ENCODE results near the gene NPC1L1.

Gene NPC1L1

DNA sequence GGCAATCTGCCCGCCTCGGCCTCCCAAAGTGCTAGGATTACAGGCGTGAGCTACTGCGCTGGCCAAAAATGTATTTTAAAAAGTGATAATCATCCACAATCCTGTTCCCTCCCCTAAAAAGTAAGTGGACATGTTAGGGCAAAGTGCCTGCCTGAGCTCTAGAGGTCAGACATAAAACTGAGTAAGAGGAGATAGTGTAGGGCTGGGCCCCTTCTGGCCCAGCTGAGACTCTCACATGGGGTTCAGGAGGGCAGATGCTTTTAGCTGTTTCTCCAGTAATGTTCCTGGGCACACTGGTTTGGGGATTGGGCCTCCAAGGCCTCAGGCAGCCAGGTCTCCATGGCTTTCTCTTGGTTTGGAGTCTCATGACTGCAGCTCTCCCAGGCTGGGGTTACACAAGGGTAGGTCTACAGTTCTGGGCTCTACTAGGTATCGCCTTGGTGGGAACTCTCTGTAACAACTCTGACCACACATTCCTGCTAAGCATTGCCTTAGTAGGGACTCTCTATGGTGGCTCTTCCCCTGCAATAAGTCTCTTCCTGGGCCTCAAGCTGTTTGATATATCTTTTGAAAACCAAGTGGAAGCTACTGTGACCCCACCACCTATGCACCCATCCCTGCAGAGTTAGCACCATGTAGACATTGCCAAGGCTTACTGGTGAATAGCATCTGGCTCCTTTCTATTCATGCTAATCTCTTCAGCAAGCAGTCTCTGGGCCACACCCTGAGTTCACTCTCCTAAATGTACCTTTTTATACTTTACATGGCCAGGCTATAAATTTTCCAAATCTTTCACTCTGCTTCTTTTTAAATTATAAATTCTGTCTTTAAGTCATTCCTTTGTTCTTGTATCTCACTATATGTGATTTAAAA is 43.7 kb downstream of the NPC1L1 start:
- DNase-seq, result no peak

- DNase-seq, result no peak
These were observed 44.7 kb downstream of the NPC1L1 start for GRCh38 chr7:44496385-44496784.

DNA sequence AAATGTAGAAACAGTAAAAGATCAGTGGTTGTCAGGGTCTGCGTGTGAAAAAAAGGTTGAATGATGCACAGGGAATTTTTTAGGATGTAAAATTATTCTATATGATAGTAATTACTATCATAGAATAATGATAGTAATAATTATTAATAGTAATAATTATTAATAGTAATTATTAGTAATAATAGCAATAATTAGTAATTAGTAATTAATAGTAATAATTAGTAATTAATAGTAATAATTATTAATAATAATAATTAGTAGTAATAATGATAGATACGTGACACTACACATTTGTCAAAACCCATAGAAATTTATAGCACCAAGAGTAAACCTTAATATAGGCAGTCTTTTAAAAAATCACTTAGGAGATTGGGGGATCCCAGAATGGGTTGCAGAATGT is 46.2 kb downstream of the NPC1L1 start:
- DNase-seq, result no peak

DNA sequence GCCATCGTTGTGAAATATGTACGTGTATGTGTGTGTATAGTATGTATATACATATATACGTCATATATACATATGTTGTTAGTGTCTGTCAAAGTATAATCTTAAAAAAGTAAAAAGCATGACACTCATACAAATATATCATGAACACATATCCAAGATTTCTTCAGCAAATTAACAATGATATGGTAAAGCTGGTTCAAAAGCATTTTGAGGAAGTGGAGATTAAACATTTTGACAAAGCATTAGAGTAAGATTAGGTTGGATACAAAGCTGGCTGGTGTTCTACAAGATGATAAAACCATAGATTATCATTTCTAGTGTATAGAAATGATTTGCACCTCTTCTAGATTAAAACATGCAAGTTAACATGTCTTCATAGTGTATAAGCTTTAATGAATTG is 49.9 kb downstream of the NPC1L1 start:
- no peak for DNase-seq

DNA sequence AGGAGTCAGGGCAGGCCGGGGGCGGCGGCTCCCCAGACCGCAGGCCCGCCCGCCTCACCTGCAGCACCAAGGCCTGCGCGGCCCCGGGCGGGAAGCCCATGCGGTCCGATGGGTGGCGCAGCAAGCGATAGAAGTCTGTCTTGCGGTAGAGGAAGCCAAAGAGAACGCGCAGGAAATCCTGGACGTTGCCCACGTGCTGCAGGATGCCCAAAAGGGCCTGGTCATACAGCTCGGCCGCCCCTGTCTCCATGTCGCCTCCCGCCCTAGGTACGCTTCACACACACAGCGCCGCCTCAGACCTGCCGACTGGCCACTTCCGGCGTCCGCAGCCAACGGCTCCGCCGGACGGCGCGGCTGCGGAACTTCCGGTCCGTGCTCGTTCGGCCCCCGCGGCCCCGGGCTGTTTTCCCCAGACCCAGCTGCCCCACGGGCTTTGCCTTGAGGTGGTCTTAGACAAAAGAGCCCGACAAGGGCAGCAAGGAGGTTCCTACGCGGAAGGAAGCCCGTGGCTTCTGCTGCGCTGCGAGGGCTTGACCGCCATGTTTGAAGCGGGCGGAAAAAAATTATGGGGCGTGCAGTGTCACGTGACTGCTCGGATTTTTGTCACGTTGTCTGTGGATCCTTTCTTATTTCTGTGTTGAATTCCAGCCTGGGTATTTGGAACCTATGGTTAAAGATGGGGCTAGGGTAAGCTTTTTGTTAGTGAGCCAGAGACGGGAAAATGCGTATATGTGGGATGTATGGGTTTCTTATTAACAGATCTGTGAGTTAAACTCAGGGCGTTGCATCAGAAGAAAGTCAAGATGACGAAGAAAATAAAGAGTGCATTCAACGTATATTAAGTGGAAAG is 50.6 kb downstream of the NPC1L1 start, which contains the start of gene NUDCD3:
TSS of gene NUDCD3 (minus strand) at position 308 of the 850 bp plus-strand sequence. CDS start at position 250, 58 bp downstream.
- DNase-seq, result peak; percentile 72

GRCh38 chr7:44489955-44490350 is 51.2 kb downstream of the NPC1L1 start:
- no peak for DNase-seq

DNA sequence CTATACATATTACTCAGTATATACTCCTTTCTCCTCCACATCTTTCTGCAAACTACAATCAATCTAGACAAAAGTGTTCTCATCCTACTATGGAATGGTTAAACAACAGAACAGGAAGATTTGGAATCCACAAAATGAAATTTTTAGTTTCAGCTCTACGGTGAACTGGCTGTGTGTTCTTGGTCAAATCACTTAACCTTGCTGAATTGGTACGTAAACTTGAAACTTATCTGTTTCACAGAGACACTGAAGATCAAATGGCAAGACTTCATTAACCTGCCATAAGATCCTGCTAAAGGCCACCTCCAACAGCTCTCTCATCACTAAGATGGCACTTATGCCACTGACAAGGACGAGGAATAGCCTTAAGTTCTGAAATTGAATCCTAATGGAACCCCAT is 52.2 kb downstream of the NPC1L1 start:
- DNase-seq, result no peak

DNA sequence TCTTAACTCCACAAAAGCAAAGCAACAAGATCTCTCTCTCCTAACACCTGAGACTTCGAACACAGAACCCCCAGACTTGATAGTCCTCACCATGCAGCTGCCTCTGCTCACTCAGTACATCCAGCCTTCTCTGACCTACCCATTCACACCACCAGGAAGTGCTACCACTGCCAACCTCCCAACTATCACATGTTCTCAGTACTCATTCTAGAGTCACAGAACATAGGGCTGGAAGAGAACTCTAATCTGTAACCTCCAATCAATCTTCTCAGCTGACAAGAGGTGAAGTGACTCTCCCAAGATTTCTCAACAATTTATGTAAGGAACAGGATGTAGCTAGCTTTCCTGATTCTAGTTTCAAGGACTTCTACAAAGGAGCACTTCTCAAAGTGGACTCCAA is 54.4 kb downstream of the NPC1L1 start:
- no peak for DNase-seq

- no peak for DNase-seq
These were observed 55.1 kb downstream of the NPC1L1 start for GRCh38 chr7:44486001-44486400.

DNA sequence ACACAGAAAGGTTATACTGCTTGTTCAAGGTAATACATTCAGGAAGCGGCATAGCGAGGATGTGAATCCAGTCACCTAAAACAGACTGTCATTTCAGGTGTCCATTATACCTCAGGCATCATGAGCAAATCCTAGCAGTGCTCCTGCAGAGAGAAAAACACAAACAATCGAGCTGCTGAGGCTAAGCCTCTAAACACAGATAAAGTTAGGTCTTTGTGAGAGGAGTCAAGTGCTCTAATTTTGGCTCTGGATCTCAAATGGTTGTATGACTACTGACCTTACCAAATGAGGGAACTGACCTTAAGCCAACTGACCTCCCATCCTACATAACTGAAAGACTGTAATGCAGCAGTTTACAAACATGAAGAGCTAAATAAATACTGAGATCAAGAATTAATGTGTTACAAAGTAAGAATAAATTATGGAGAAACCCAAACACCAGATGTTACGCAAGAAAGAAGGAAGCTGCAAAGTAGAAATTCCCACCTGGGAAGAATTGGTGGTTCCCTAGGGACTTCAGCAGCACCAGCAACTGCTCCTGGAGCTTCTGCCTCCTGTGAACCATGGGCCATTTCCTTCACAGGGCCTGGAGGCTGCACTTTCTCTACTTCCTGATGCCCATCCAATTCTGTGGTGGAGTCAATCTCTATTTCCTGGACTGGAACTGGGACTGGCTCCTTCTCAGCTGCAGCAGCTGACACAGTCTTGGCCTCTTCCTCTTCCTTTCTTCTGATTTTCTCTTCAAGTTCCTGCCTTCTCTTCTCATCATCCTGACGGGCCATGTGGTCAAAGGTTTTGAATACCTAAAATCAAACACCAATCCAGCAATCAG is 56.4 kb downstream of the NPC1L1 start:
- DNase-seq, result no peak

DNA sequence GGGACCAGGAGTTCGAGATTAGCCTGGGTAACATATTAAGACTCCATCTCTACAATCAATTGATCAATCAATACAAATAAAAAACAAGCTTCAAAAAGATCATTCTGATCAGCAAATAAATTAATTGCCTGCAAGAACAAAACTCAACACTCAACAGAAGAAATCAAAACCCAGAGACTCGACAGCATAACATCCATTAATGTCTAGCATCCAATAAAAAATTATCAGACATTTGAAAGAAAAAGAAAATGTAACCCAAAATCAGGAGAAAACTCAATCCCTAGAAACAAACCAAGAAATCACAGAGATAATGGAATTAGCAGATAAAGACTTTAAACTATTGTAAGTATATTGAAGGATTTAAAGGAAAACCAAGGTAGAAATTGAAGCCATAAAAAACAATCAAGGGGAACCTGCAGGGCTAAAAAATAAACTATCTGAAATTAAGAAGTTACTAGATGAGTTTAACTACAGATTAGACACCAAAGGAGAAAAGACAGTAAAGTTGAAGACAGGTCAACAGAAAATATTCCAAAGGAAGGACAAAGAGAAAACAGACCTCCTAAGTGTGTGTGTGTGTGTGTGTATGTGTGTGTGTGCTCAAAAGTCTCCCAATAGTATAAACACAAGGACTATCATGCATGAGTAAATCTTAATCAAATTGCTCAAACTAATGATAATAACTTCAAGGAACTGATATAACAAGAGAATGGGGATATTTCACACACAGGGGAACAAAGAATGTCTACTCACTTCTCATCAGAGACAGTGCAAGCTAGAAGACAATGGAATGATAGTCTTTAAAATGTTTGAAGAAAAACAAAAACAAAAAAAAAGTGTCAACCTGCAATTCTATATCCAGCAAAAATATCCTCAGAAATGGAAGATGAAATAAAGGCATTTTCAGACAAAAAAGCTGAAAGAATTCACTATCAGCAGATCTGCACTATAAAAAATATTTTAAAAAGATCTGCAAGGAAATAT is 58.3 kb downstream of the NPC1L1 start:
- DNase-seq, result no peak

DNA sequence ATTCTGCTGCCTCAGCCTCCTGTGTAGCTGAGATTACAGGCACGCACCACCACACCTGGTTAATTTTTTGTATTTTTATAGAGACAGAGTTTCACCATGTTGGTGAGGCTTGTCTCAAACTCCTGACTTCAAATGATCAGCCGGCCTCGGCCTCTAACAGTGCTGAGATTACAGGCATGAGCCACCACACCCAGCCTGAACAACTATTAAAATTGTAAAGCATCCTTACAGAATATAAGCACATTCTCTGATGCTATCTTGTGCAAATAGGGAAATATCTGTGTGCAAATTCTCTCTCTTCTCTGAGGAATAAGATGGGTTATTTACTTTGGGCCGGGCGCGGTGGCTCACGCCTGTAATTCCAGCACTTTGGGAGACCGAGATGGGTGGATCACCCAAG is 63.2 kb downstream of the NPC1L1 start:
- DNase-seq, result no peak

DNA sequence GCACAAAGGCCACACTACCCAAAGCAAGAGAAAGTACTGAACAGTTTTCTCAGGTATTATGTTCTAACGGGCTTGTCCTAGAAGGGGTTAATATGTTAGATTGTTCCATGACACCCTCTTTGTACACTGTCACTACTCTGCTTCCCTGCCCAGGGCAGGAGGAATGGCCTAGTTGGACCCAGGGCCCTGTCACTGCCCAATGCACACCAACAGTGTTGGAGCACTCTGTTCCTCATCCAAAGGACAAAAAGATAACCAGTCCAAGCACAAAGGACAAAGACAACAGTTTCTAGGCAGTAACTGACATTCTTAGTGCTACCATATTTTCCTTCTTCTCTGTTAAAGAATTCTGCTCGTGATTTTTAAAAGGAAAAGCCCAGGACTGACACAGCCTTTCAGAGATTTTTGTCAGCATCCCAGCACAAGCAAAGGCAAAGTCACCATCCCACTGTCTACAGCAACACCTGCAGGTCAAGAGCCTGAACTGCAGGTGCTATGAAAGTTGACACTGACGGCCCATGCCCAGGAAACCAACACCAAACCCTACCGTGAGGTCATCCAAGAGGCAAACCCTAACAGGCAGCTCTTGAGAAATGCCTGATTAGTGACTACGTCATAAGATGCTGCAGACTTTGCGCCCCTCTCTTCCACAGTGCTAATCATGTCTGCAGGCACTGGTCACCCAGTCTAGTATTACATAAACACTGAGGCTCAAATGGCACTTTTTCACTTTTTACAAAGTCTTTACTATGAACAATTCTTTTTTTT is 63.9 kb downstream of the NPC1L1 start:
- DNase-seq, result peak; percentile 1

DNA sequence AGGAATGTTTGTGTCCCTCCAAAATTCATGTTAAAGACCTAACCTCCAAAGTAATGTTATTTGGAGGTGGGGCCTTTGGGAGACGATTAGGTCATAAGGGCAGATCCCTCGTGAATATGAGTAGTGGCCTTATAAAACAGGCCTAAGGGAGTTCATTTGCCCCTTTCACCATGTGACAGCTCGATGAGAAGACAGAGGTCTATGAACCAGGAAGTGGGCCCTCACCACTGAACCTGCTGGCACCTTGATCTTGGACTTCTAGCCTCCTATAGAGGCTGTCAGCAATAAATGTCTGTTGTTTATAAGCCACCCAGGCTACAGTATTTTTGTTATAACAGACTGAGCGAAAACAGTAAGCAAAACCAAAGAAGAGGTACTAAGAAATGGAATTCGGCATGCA is 64.8 kb downstream of the NPC1L1 start:
- no peak for DNase-seq

DNA sequence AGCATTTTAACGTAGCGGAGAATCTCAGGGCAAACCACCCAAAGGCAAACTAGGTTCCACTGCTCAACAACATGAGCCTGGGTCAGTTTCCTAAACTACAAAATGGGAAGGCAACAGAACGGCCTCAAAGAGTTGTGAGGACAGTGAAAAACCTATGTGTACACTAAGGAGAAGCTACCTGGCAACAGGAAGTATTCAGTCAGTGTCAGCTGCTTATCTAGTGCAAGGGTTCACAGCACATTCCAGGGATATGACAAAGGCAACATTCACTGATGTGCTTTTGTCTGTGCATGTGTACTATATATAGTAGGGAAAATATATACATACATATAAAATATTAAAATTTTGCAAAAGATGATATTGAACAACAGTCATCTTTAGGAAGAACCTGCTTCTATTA is 67.8 kb downstream of the NPC1L1 start:
- no peak for DNase-seq

DNA sequence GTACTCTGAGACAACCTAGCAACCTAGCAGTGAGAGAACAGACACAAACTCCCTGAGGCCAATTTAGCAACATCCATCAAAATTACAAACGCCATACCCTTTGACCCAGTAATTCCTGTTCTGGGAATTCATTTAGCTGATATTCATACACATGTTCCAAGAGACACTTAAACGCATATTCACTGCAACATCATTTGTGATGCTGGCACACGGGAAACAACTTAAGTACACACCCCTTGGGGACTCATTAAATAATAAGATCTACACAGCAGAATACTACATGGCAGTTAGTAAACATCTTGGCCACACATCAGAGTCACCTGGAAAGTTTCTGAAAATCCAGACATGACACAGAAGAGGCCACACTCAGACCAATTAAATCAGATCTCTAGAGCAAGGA is 68.3 kb downstream of the NPC1L1 start:
- no peak for DNase-seq

GRCh38 chr7:44471850-44472249 is 69.3 kb downstream of the NPC1L1 start:
- no peak for DNase-seq

GRCh38 chr7:44471436-44471835 is 69.7 kb downstream of the NPC1L1 start:
- no peak for DNase-seq

GRCh38 chr7:44470628-44471245 is 70.4 kb downstream of the NPC1L1 start:
- DNase-seq, result no peak

- no peak for DNase-seq
These were observed 71.0 kb downstream of the NPC1L1 start for GRCh38 chr7:44470135-44470479.

Data from NCI-H1048 (cell line).